Cardiac muscle cell (in vitro differentiated cells and primary cell): ENCODE results near the gene FBXW5. TPM values are rescaled to one million over a fixed set of nuclear protein-coding genes. Genes with fewer than 3 reads are reported as not detected.

Experiments used
- DNase-seq, 2 donors: peaks; one replicate each; pipeline versions ENCODE4 v3.0.0 to v3.0.0-alpha.2; 2010 to 2017; ENCODE audit warnings: low read depth in 1 of 2, low spot score in 1 of 2
- H3K27ac ChIP-seq: fragments of 200-600 bp; sonication (generic); 2 replicates; pipeline ENCODE4 v1.5.1; 2016
- H3K27me3 ChIP-seq: fragments of 200-600 bp; sonication (generic); 2 replicates; pipeline ENCODE4 v1.6.0; 2016; ENCODE audit warnings: control low read depth
- H3K36me3 ChIP-seq: fragments of 200-600 bp; sonication (generic); 2 replicates; pipeline ENCODE4 v1.5.1; 2016; ENCODE audit warnings: control low read depth
- H3K4me1 ChIP-seq: fragments of 200-600 bp; sonication (generic); 2 replicates; pipeline ENCODE4 v1.8.1; 2017; ENCODE audit warnings: low read depth, mild to moderate bottlenecking, mixed run types
- H3K4me3 ChIP-seq: fragments of 200-600 bp; sonication (generic); 2 replicates; pipeline ENCODE4 v1.5.1; 2016; ENCODE audit warnings: mild to moderate bottlenecking
- H3K9me3 ChIP-seq: fragments of 200-600 bp; sonication (generic); 2 replicates; pipeline ENCODE4 v1.5.1; 2017; ENCODE audit warnings: low read depth, mild to moderate bottlenecking, control low read depth
- CTCF ChIP-seq: IDR thresholded peaks from 2 replicates; pipeline ENCODE4 v1.5.1; 2012; ENCODE audit warnings: low read depth, mild to moderate bottlenecking, low read length
- polyA plus RNA-seq: library from polyadenylated mRNA; unstranded; fragments of >200 nt; fragmentation: Nextera tagmentation; extraction: Ambion mirVana; gene quantifications from 2 replicates; pipeline ENCODE4 v1.2.1, GENCODE V29; 2016
- total RNA-seq: library from RNA; depleted of rRNA; stranded (reverse); fragments of >200 nt; gene quantifications from 2 replicates; pipeline ENCODE4 v1.2.3, GENCODE V29; 2016

Gene FBXW5
- total and polyA plus RNA-seq, 2 experiments from 2014 or later: 119 to 188 TPM

DNA sequence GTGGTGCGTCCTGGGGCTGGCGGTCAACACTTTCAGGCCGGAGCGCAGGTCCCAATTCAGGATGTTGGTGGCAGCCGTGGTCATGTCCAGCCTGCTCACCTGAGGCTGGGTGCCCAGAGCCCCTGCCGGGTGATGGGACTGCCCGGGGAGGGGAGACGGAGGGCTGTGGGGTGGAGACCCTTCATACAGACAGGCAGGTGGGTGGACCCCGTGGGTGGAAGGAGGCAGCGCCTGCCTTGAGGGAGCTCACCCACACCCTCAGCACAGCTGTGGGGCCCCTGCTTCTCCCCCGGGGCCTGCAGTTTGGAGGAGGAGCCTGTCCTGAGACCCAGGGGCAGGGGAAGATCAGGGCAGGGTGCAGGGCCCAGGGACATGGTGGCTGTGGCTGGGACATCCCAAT, 25.8 kb upstream of the FBXW5 start:
- no peak for DNase-seq
- Histone ChIP-seq H3K4me3 (no peak overlapping the region), H3K27me3 (no peaks in the 10 kb centered on the region), H3K9me3 (no peaks in the 10 kb centered on the region), H3K36me3 (no peaks in the 10 kb centered on the region), H3K27ac (no peak overlapping the region), H3K4me1 (peaks cover 4% of the 10 kb centered on the region)
- TF ChIP-seq CTCF: no peak

- no peak for DNase-seq
- no peak for TF ChIP-seq CTCF
- H3K9me3 ChIP-seq: no peaks in the 10 kb centered on the region
- no peaks in the 10 kb centered on the region for H3K36me3 ChIP-seq
- H3K27me3 ChIP-seq: no peaks in the 10 kb centered on the region
- H3K27ac ChIP-seq: no peak overlapping the region
- H3K4me3 ChIP-seq: no peak overlapping the region
- H3K4me1 ChIP-seq: peaks cover 4% of the 10 kb centered on the region
Measured at GRCh38 chr9:136969774-136970173, 25.2 kb upstream of the FBXW5 start.

DNA sequence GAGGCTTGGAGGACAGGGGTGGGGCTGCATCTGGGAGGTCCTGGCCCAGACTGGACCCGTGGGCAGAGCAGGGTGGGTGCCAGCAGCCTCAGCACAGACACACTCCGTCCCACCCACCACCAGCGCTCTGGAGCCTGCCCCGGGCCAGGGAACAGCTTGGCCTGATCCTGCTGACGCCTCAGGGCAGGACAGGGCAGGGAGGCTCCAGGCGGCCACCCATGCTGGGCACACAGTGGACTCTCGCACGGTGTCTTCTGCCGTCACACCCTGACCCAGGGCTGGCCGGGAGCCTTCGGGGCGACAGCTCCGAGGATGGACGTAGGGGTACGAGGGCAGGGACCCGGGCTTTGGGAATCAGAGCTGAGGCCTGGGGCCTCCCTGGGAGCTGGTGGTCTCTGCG, 24.6 kb upstream of the FBXW5 start:
- Histone ChIP-seq H3K27me3 (no peaks in the 10 kb centered on the region), H3K9me3 (no peaks in the 10 kb centered on the region)
- no peak for TF ChIP-seq CTCF

DNA sequence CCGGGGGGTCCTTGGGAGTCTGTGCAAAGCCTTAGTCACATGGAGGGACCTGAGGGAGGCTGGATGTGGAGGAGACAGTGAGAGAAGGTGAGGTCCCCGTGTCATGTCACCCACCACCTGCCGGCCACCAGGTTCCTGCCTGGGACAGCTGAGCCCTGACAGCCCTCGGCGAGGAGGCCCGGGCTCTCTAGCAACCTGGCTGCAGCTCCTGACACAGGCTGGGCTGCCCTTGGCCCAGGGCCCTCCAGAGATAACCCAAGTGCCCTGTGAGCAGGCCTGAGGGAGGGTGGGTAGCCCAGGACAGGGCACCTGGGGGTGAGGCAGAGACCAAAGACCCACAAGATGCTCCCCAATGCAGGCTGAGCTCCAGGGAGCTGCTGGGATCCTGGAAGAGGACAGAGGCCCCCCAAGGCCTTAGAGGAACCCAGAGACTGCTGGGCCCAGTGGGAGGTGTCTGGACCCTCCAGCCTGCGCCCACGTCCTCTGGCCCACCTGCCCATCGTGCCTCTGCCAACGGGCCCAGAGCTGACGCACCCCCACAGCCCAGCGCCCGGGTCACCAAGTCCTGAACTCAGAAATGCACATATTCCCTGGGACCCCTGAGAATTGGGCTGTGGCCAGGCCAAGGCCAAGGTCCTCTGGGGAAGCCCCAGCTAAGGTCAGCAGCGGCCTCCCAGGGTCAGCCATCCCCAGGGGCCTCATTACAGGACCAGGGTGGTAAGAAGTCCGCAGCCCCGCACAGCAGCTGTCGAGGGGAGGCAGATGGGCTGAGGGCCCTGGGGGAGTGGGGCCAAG, 24.0 kb upstream of the FBXW5 start:
- no peaks in the 10 kb centered on the region for H3K9me3 ChIP-seq
- TF ChIP-seq CTCF: no peak
- no peaks in the 10 kb centered on the region for H3K36me3 ChIP-seq
- H3K27ac ChIP-seq: no peak overlapping the region
- DNase-seq: no peak
- peaks cover 4% of the 10 kb centered on the region for H3K4me1 ChIP-seq
- H3K4me3 ChIP-seq: no peak overlapping the region
- H3K27me3 ChIP-seq: no peaks in the 10 kb centered on the region

More for the DNA sequence above, 24.6 kb upstream of the FBXW5 start:
- Histone ChIP-seq H3K27ac (no peak overlapping the region), H3K4me3 (no peak overlapping the region), H3K4me1 (peaks cover 4% of the 10 kb centered on the region), H3K36me3 (no peaks in the 10 kb centered on the region)
- no peak for DNase-seq

DNA sequence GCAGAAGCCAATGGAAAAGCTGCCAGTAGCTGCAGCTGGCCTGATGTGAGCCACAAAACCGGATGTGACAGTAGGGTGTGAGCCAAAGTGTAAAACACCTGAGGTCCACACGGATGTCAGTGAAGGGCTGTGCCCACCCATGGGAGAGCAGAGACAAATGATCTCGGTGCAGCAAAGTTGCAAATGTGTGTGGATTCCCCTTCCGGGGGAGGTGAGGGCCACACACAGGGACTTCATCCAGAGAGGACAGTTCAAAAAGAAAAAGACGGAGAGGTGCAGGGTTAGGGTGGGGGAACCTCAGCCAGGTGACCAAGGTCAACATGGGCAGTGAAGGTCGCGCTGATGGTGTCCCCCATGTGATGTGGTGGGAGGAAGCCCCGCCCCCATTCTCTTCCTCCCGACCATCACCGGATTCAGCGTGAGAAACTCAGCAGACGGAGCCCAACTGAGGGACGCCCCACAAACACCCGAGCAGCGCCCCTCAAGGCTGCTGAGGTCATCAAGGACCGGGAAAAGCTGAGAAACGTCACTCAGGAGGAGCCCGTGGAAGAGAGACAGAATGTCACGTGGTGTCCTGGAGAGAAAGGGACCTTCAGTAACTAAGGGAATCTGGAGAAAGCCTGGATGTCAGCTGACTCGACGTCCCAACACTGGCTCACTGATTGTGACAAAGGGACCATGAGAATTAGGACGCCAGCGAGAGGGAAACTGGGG, 21.4 kb upstream of the FBXW5 start:
- no peak for DNase-seq
- TF ChIP-seq CTCF: no peak
- Histone ChIP-seq H3K4me3 (no peak overlapping the region), H3K36me3 (no peaks in the 10 kb centered on the region), H3K27ac (no peak overlapping the region), H3K9me3 (no peaks in the 10 kb centered on the region), H3K4me1 (peaks cover 4% of the 10 kb centered on the region), H3K27me3 (no peaks in the 10 kb centered on the region)
